Sigmoid colon (tissue), 7 donors: ENCODE data around the gene NCAPD3. TPM values are rescaled to one million over a fixed set of nuclear protein-coding genes. Genes with fewer than 3 reads are reported as not detected.

Experiments used
- DNase-seq: peaks from one replicate; pipeline ENCODE4 v3.0.0-alpha.2; 2019
- H3K27ac ChIP-seq, 4 donors: fragments of 200-600 bp; sonication (generic); one replicate each; pipeline ENCODE4 v1.5.1; 2016 to 2019; ENCODE audit warnings: mild to moderate bottlenecking in 1 of 4
- H3K27me3 ChIP-seq, 3 donors: fragments of 200-600 bp; sonication (generic); one replicate each; pipeline ENCODE4 v1.5.1; 2019; ENCODE audit warnings: mild to moderate bottlenecking in 1 of 3
- H3K36me3 ChIP-seq, 4 donors: fragments of 200-600 bp; sonication (generic); one replicate each; pipeline ENCODE4 v1.5.1; 2016 to 2019
- H3K4me1 ChIP-seq, 4 donors: fragments of 200-600 bp; sonication (generic); one replicate each; pipeline ENCODE4 v1.5.1; 2017 to 2019
- H3K4me3 ChIP-seq, 4 donors: fragments of 200-600 bp; sonication (generic); one replicate each; pipeline ENCODE4 v1.5.1; 2017 to 2019; ENCODE audit warnings: mild to moderate bottlenecking in 2 of 4, moderate library complexity in 1 of 4
- H3K9me3 ChIP-seq, 4 donors: fragments of 200-600 bp in 3 of 4; sonication (generic) in 3 of 4; one replicate each; pipeline versions ENCODE4 v1.5.1 to v1.6.1; 2013 to 2019
- CTCF ChIP-seq, 4 experiments: fragments of 450-650 bp in 3 of 4; fragments of 200-600 bp in 1 of 4; IDR thresholded peaks; one replicate each; pipeline ENCODE4 v1.5.1; 2016 to 2019; ENCODE audit warnings: antibody characterized with exemption in 4 of 4, mild to moderate bottlenecking in 3 of 4, moderate library complexity in 2 of 4
- EP300 ChIP-seq, 4 donors: sonication (generic); formaldehyde crosslinking; IDR thresholded peaks; one replicate each; pipeline ENCODE4 v1.6.1; 2017; ENCODE audit warnings: antibody characterized with exemption in 4 of 4
- POLR2A ChIP-seq, 2 donors: fragments of 450-650 bp; IDR thresholded peaks; one replicate each; pipeline ENCODE4 v1.6.1; 2016; ENCODE audit warnings: antibody characterized with exemption in 2 of 2, mild to moderate bottlenecking in 2 of 2, moderate library complexity in 2 of 2
- POLR2AphosphoS5 ChIP-seq, 4 donors: sonication (generic); formaldehyde crosslinking; IDR thresholded peaks; one replicate each; pipeline ENCODE4 v1.6.1; 2017; ENCODE audit warnings: antibody characterized with exemption in 4 of 4
- WGBS, 2 donors: extraction: QIAGEN DNeasy Blood & Tissue Kit; methylation state at CpG; one replicate each; pipeline ENCODE4 v1.1.7; 2013; 5-methylcytosine and 5-hydroxymethylcytosine counted together
- intact Hi-C: fragments of 100-400 bp; cut with DNase I; formaldehyde crosslinking; loops from one replicate; pipeline ENCODE4 v1.15.1; 2023
- polyA plus RNA-seq, 3 donors: library from polyadenylated mRNA; stranded (reverse); fragments of 200-250 nt; gene quantifications; one replicate each; pipeline ENCODE4 v1.2.3, GENCODE V29; 2013
- total RNA-seq, 4 donors: library from RNA; depleted of rRNA; stranded (reverse); fragments of >200 nt; gene quantifications; one replicate each; pipeline ENCODE4 v1.1.0, GENCODE V29; 2016
- donor health status: healthy with polysubstance abuse.
- donor health status: Bipolar disorder and iron deficiency.
- donor health status: healthy.

NCAPD3 gene
- 1 to 10 TPM; 6.4 to 8.9 (median 8.0) TPM for total RNA-seq
- polyA plus RNA-seq: 10 to 100 TPM in 1 of 3 donors, 1 to 10 TPM in 2; 1.8 to 13.0 (median 3.0) TPM

- intact Hi-C loops: loop anchor here (1.0 kb wide), 1 partner anchor 106 kb away; no protein-coding TSS in a partner anchor
Observed at GRCh38 chr11:134223836-134224709, at the start of gene NCAPD3, which contains the start of gene VPS26B. Gene NCAPD3 (minus strand): TSS chr11:134223967. CDS start chr11:134223926, 41 bp downstream. Gene VPS26B (plus strand): TSS chr11:134224671. CDS start chr11:134225123, 452 bp downstream.

GRCh38 chr11:134273317-134273712 is 49.5 kb upstream of the NCAPD3 start:
- TF ChIP-seq EP300 (IDR thresholded peaks at IDR 0.05) (no peak), CTCF (IDR thresholded peaks at IDR 0.05) (no peak), POLR2A (IDR thresholded peaks at IDR 0.05) (no peak), POLR2AphosphoS5 (IDR thresholded peaks at IDR 0.05) (no peak)
- Histone ChIP-seq H3K36me3 (no peaks in the 10 kb centered on the region), H3K27ac (no peak overlapping the region), H3K4me3 (no peak overlapping the region), H3K27me3 (peaks cover 48 to 82% (median 74%) of the 10 kb centered on the region in 3 donors), H3K4me1 (peaks cover 0 to 23% (median 18%) of the 10 kb centered on the region in 4 donors), H3K9me3 (no peaks in the 10 kb centered on the region)
- DNase-seq: no peak
- intact Hi-C loops: no loop called here
- 23 to 33% methylated on average over 3 of the region's 3 CpGs for WGBS, 2 donors

More at GRCh38 chr11:134223836-134224709, at the start of gene NCAPD3, which contains the start of gene VPS26B:
- peaks cover 0 to 42% (median 32%) of the 10 kb centered on the region in 4 donors for H3K4me1 ChIP-seq
- H3K27ac ChIP-seq: peak within 1 kb of the TSS; percentile 95 to 97 (median 96)
- peak; percentile 98 for DNase-seq
- H3K27me3 ChIP-seq: no peaks in the 10 kb centered on the region
- H3K36me3 ChIP-seq: peaks cover 0 to 7% (median 0%) of the 10 kb centered on the region in 4 donors
- H3K9me3 ChIP-seq: no peaks in the 10 kb centered on the region
- TF ChIP-seq POLR2A (IDR thresholded peaks at IDR 0.05): peak; percentile 98 to 99
- peak; percentile 99 to 100 (median 100) for TF ChIP-seq POLR2AphosphoS5 (IDR thresholded peaks at IDR 0.05)
- TF ChIP-seq EP300 (IDR thresholded peaks at IDR 0.05): peak in 1 of 4 donors; percentile 21
- TF ChIP-seq CTCF (IDR thresholded peaks at IDR 0.05): no peak
- peak within 1 kb of the TSS; percentile 69 to 94 (median 82) for H3K4me3 ChIP-seq
- WGBS, 2 donors: 0% methylated on average over 89 of the region's 89 CpGs

GRCh38 chr11:134272381-134273316 is 48.9 kb upstream of the NCAPD3 start:
- peaks cover 48 to 77% (median 67%) of the 10 kb centered on the region in 3 donors for H3K27me3 ChIP-seq
- intact Hi-C loops: no loop called here

More at GRCh38 chr11:134272381-134273316, 48.9 kb upstream of the NCAPD3 start:
- Histone ChIP-seq H3K4me3 (no peak overlapping the region), H3K36me3 (no peaks in the 10 kb centered on the region), H3K9me3 (no peaks in the 10 kb centered on the region), H3K4me1 (peaks cover 0 to 23% (median 18%) of the 10 kb centered on the region in 4 donors), H3K27ac (no peak overlapping the region)
- WGBS, 2 donors: 33 to 43% methylated on average over 18 of the region's 18 CpGs
- DNase-seq: no peak
- TF ChIP-seq CTCF (IDR thresholded peaks at IDR 0.05) (no peak), POLR2AphosphoS5 (IDR thresholded peaks at IDR 0.05) (no peak), POLR2A (IDR thresholded peaks at IDR 0.05) (no peak), EP300 (IDR thresholded peaks at IDR 0.05) (no peak)
